ENCODE results near the gene TPO. TPM values are rescaled to one million over a fixed set of nuclear protein-coding genes. Genes with fewer than 3 reads are reported as not detected.
"Not testable (repeated sequence)": the region's sequence is repeated elsewhere in the genome, so short reads cannot be mapped to it uniquely, and the experiment has no call there.

Gene TPO
- not detected for polyA plus RNA-seq (2013, experiment 1 of 2; ENCODE audit: insufficient read length)
- not detected for polyA plus RNA-seq (2013, experiment 2 of 2; ENCODE audit: insufficient read length)

GRCh38 chr2:1413156-1413710 lies at the start of gene TPO:
TSS of gene TPO (plus strand) at chr2:1413463. CDS start at chr2:1414409, 946 bp downstream.
- DNase-seq: no peak

GRCh38 chr2:1366546-1367134 lies 46.6 kb upstream of the TPO start:
- no peak for DNase-seq

- DNase-seq: no peak
These were observed 45.7 kb upstream of the TPO start for GRCh38 chr2:1367601-1368000.

GRCh38 chr2:1369905-1370304 lies 43.4 kb upstream of the TPO start:
- DNase-seq: no peak

- no peak for DNase-seq
These were observed 42.8 kb upstream of the TPO start for GRCh38 chr2:1370461-1370860.

- no peak for DNase-seq
These were observed 42.2 kb upstream of the TPO start for GRCh38 chr2:1371082-1371481.

- DNase-seq: no peak
These were observed 39.4 kb upstream of the TPO start for GRCh38 chr2:1373830-1374229.

GRCh38 chr2:1374287-1374686 lies 39.0 kb upstream of the TPO start:
- no peak for DNase-seq

GRCh38 chr2:1375794-1376193 lies 37.5 kb upstream of the TPO start:
- DNase-seq: no peak

GRCh38 chr2:1377473-1377872 lies 35.8 kb upstream of the TPO start:
- DNase-seq: no peak

- no peak for DNase-seq
These were observed 34.7 kb upstream of the TPO start for GRCh38 chr2:1378456-1379150.

GRCh38 chr2:1381644-1382043 lies 31.6 kb upstream of the TPO start:
- DNase-seq: no peak

GRCh38 chr2:1387954-1388725 lies 25.1 kb upstream of the TPO start:
- not testable (repeated sequence) for DNase-seq

- DNase-seq: not testable (repeated sequence)
These were observed 23.1 kb upstream of the TPO start for GRCh38 chr2:1390118-1390517.

- no peak for DNase-seq
These were observed 19.9 kb upstream of the TPO start for GRCh38 chr2:1393321-1393720.

GRCh38 chr2:1394709-1395408 lies 18.4 kb upstream of the TPO start:
- DNase-seq: no peak

- DNase-seq: no peak
These were observed 15.9 kb upstream of the TPO start for GRCh38 chr2:1397350-1397749.

GRCh38 chr2:1398191-1398590 lies 15.1 kb upstream of the TPO start:
- no peak for DNase-seq

GRCh38 chr2:1400943-1401735 lies 12.1 kb upstream of the TPO start:
- no peak for DNase-seq

- no peak for DNase-seq
These were observed 11.2 kb upstream of the TPO start for GRCh38 chr2:1402064-1402463.

GRCh38 chr2:1403565-1403964 lies 9.7 kb upstream of the TPO start:
- DNase-seq: no peak

- no peak for DNase-seq
These were observed 8.1 kb upstream of the TPO start for GRCh38 chr2:1405124-1405523.

Measured in fibroblast of skin of abdomen (primary cell).